Colonic mucosa (tissue), 4 donors: ENCODE data around the gene ZSCAN1. TPM values are rescaled to one million over a fixed set of nuclear protein-coding genes. Genes with fewer than 3 reads are reported as not detected.

Source experiments
- DNase-seq: peaks from one replicate; pipeline ENCODE4 v3.0.0-alpha.2; 2020
- H3K27ac ChIP-seq: fragments of 200-600 bp; one replicate; pipeline ENCODE4 v1.8.0; 2021
- H3K27me3 ChIP-seq: fragments of 200-600 bp; one replicate; pipeline ENCODE4 v1.8.0; 2021
- H3K36me3 ChIP-seq: fragments of 200-600 bp; one replicate; pipeline ENCODE4 v1.8.0; 2021
- H3K4me1 ChIP-seq: fragments of 200-600 bp; one replicate; pipeline ENCODE4 v1.8.0; 2021; ENCODE audit warnings: mild to moderate bottlenecking
- H3K4me3 ChIP-seq: fragments of 200-600 bp; one replicate; pipeline ENCODE4 v1.8.0; 2021
- H3K9ac ChIP-seq, 2 donors: one replicate each; pipeline ENCODE4 v1.7.0; 2013; ENCODE audit warnings: control low read depth in 2 of 2, low read depth in 2 of 2, low read length in 2 of 2
- H3K9me3 ChIP-seq: fragments of 200-600 bp; one replicate; pipeline ENCODE4 v1.8.0; 2021
- intact Hi-C: fragments of 100-400 bp; cut with DNase I; formaldehyde crosslinking; loops from one replicate; pipeline ENCODE4 v1.14.1; 2022
- total RNA-seq, 2 donors: library from RNA; stranded (reverse); fragmentation: NEBNext Ultra II Directional in 1 of 2; extraction: Animal tissue kit (Norgen Biotek cat#: 25700) in 1 of 2; gene quantifications; one replicate each; pipeline ENCODE4 v1.2.1, GENCODE V29; 2021
- TF ChIP-seq, protein P1 (sequence below): fragments of 200-600 bp; IDR thresholded peaks from one replicate; pipeline ENCODE4 v1.8.0; 2022; ENCODE audit warnings: antibody characterized with exemption, mild to moderate bottlenecking
- donor health status: healthy.
- donor health status: DM: no; HTN: no; CAD: no.
- donor health status: DM: no; HTN: no; CAD: no.

The ZSCAN1 gene
- total RNA-seq, 2 donors from 2014 or later, result not detected

DNA sequence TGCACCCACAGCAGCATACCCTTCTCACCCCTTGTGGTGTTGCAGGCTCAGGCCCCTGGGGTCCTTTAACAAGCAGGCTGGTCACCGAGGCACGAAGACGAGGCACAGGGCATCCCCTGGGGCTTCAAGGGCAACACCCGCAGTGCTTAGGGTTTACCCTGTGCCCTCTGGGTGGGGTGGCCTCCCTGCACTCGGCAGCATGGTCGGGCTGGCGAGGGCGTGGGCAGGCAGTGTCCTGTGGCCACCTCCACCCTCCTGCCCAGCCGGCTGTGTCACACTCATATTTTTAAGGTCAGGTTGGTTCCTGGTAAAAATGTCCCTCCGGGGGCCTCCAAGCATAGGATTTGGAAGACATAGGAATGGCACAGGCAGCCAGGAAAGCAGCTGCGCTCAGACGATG lies 13.8 kb downstream of the ZSCAN1 start:
- intact Hi-C loops, result no loop called here
- H3K9ac ChIP-seq, result no peak overlapping the region

GRCh38 chr19:58052256-58052655 lies 18.4 kb downstream of the ZSCAN1 start:
- TF ChIP-seq, protein P1, sequence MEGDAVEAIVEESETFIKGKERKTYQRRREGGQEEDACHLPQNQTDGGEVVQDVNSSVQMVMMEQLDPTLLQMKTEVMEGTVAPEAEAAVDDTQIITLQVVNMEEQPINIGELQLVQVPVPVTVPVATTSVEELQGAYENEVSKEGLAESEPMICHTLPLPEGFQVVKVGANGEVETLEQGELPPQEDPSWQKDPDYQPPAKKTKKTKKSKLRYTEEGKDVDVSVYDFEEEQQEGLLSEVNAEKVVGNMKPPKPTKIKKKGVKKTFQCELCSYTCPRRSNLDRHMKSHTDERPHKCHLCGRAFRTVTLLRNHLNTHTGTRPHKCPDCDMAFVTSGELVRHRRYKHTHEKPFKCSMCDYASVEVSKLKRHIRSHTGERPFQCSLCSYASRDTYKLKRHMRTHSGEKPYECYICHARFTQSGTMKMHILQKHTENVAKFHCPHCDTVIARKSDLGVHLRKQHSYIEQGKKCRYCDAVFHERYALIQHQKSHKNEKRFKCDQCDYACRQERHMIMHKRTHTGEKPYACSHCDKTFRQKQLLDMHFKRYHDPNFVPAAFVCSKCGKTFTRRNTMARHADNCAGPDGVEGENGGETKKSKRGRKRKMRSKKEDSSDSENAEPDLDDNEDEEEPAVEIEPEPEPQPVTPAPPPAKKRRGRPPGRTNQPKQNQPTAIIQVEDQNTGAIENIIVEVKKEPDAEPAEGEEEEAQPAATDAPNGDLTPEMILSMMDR, result no peak

More for the DNA sequence above, 13.8 kb downstream of the ZSCAN1 start:
- no peak for DNase-seq
- H3K36me3 ChIP-seq, result no peaks in the 10 kb centered on the region
- no peak overlapping the region for H3K4me3 ChIP-seq
- no peak overlapping the region for H3K27ac ChIP-seq
- no peaks in the 10 kb centered on the region for H3K9me3 ChIP-seq
- H3K27me3 ChIP-seq, result no peaks in the 10 kb centered on the region
- TF ChIP-seq, protein P1, result no peak
- no peaks in the 10 kb centered on the region for H3K4me1 ChIP-seq

GRCh38 chr19:58053480-58054156 lies 19.8 kb downstream of the ZSCAN1 start:
- no peaks in the 10 kb centered on the region for H3K36me3 ChIP-seq
- no peak overlapping the region for H3K9ac ChIP-seq
- H3K9me3 ChIP-seq, result peaks cover 4% of the 10 kb centered on the region
- H3K4me1 ChIP-seq, result no peaks in the 10 kb centered on the region
- no peaks in the 10 kb centered on the region for H3K27me3 ChIP-seq
- intact Hi-C loops, result no loop called here
- TF ChIP-seq, protein P1, result no peak
- no peak overlapping the region for H3K4me3 ChIP-seq
- no peak overlapping the region for H3K27ac ChIP-seq
- DNase-seq, result no peak

More at GRCh38 chr19:58052256-58052655, 18.4 kb downstream of the ZSCAN1 start:
- H3K9ac ChIP-seq, result no peak overlapping the region
- no peak for DNase-seq
- intact Hi-C loops, result no loop called here
- H3K27me3 ChIP-seq, result no peaks in the 10 kb centered on the region
- H3K9me3 ChIP-seq, result peaks cover 4% of the 10 kb centered on the region
- H3K4me1 ChIP-seq, result no peaks in the 10 kb centered on the region
- H3K27ac ChIP-seq, result no peak overlapping the region
- no peak overlapping the region for H3K4me3 ChIP-seq
- no peaks in the 10 kb centered on the region for H3K36me3 ChIP-seq

- H3K27ac ChIP-seq, result no peak overlapping the region
- TF ChIP-seq, protein P1, result no peak
- intact Hi-C loops, result no loop called here
- H3K36me3 ChIP-seq, result no peaks in the 10 kb centered on the region
- H3K9me3 ChIP-seq, result peaks cover 4% of the 10 kb centered on the region
- no peaks in the 10 kb centered on the region for H3K4me1 ChIP-seq
- H3K4me3 ChIP-seq, result no peak overlapping the region
- H3K9ac ChIP-seq, result no peak overlapping the region
- no peaks in the 10 kb centered on the region for H3K27me3 ChIP-seq
- no peak for DNase-seq
Observed at GRCh38 chr19:58054901-58055874, 21.4 kb downstream of the ZSCAN1 start.

- DNase-seq, result no peak
Observed at GRCh38 chr19:58056261-58056660, 22.4 kb downstream of the ZSCAN1 start.

More at GRCh38 chr19:58056261-58056660, 22.4 kb downstream of the ZSCAN1 start:
- intact Hi-C loops, result no loop called here
- H3K27ac ChIP-seq, result no peak overlapping the region
- H3K4me1 ChIP-seq, result no peaks in the 10 kb centered on the region
- H3K9ac ChIP-seq, result no peak overlapping the region
- H3K36me3 ChIP-seq, result no peaks in the 10 kb centered on the region
- H3K9me3 ChIP-seq, result peaks cover 4% of the 10 kb centered on the region
- TF ChIP-seq, protein P1, result no peak
- H3K27me3 ChIP-seq, result no peaks in the 10 kb centered on the region
- no peak overlapping the region for H3K4me3 ChIP-seq
